Ectodermal cell (in vitro differentiated cells): ENCODE results near the gene RPS27L.

ENCODE experiments used
- H3K27ac ChIP-seq: 2 replicates; pipeline ENCODE4 v1.7.0; 2013; ENCODE audit warnings: mild to moderate bottlenecking, low read depth, low read length; ENCODE audit not compliant: insufficient read depth, poor library complexity, severe bottlenecking
- H3K27me3 ChIP-seq: 2 replicates; pipeline ENCODE4 v1.7.0; 2013; ENCODE audit warnings: mild to moderate bottlenecking, low read length; ENCODE audit not compliant: insufficient read depth, control insufficient read depth, poor library complexity, severe bottlenecking
- H3K36me3 ChIP-seq: one replicate; pipeline ENCODE4 v1.7.0; 2013; ENCODE audit warnings: low read length; ENCODE audit not compliant: control insufficient read depth, insufficient read depth
- H3K4me1 ChIP-seq: one replicate; pipeline ENCODE4 v1.7.0; 2013; ENCODE audit warnings: low read length; ENCODE audit not compliant: control insufficient read depth, insufficient read depth
- H3K4me3 ChIP-seq: 2 replicates; pipeline ENCODE4 v1.7.0; 2013; ENCODE audit warnings: low read depth, low read length, control low read depth; ENCODE audit not compliant: insufficient read depth
- H3K9me3 ChIP-seq: 2 replicates; pipeline ENCODE4 v1.7.0; 2013; ENCODE audit warnings: mild to moderate bottlenecking, low read length, moderate library complexity; ENCODE audit not compliant: control insufficient read depth
- WGBS, 2 experiments: methylation state at CpG; one replicate each; pipeline ENCODE4 v1.1.7; 2013; ENCODE audit warnings: missing lambda C conversion rate in 2 of 2; 5-methylcytosine and 5-hydroxymethylcytosine counted together

RPS27L gene

GRCh38 chr15:63187589-63188226, 30.4 kb upstream of the RPS27L start:
- no peak overlapping the region for H3K4me3 ChIP-seq
- H3K9me3 ChIP-seq = no peaks in the 10 kb centered on the region
- 86 to 92% methylated on average over 5 of the region's 5 CpGs for WGBS, 2 experiments
- no peak overlapping the region for H3K27ac ChIP-seq
- no peaks in the 10 kb centered on the region for H3K27me3 ChIP-seq
- H3K4me1 ChIP-seq = peaks cover 19% of the 10 kb centered on the region
- no peaks in the 10 kb centered on the region for H3K36me3 ChIP-seq

DNA sequence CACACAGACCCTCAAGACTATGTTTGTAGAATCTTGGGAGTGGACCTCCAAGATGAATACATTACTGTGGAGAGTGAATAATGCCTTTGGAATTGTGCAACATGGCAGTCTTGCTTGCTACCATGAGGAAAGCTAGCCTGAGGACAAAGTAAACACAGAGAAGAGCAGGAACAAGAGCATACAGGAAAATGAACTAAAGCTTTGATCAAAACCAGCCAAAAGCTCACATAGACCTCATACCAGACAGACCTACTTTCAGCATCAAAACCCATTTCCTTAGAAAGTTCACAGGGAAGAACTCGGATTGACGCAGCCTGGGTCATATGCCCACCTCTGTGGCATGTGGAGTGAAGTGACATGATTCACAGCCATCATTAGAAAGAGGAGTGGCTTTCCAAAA, 28.8 kb upstream of the RPS27L start:
- Histone ChIP-seq H3K4me1 (peaks cover 19% of the 10 kb centered on the region), H3K36me3 (no peaks in the 10 kb centered on the region), H3K27me3 (no peaks in the 10 kb centered on the region), H3K9me3 (no peaks in the 10 kb centered on the region), H3K4me3 (no peak overlapping the region), H3K27ac (no peak overlapping the region)
- 97 to 98% methylated on average over 2 of the region's 2 CpGs for WGBS, 2 experiments

DNA sequence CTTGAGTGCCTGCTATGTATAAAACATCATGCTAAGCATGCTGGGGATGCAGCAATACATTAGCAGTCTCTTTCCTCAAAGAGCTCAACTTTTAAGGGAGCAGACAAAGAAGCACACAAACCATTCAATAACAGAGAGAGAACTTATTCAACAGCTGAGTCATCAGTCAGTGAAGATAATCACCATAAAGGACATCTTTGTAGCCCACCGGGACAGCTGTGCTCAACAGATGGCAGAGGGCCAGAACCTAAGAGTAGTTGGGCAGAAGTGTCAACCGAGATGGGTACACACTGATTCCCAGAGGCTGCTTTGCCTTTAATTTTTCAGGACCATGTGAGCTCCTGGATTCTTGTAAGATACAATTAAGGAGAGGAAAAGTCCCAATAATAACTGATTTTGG, 27.9 kb upstream of the RPS27L start:
- Histone ChIP-seq H3K9me3 (no peaks in the 10 kb centered on the region), H3K4me1 (peaks cover 13% of the 10 kb centered on the region), H3K4me3 (no peak overlapping the region), H3K27me3 (no peaks in the 10 kb centered on the region), H3K27ac (no peak overlapping the region), H3K36me3 (no peaks in the 10 kb centered on the region)
- 88 to 89% methylated on average over 2 of the region's 2 CpGs for WGBS, 2 experiments

- H3K4me3 ChIP-seq = no peak overlapping the region
- H3K4me1 ChIP-seq = peaks cover 3% of the 10 kb centered on the region
- no peaks in the 10 kb centered on the region for H3K36me3 ChIP-seq
- 83 to 96% methylated on average over 1 to 2 of the region's 2 CpGs for WGBS, 2 experiments
- H3K9me3 ChIP-seq = no peaks in the 10 kb centered on the region
- H3K27ac ChIP-seq = no peak overlapping the region
- H3K27me3 ChIP-seq = no peaks in the 10 kb centered on the region
Measured at GRCh38 chr15:63181648-63182047, 24.4 kb upstream of the RPS27L start.

DNA sequence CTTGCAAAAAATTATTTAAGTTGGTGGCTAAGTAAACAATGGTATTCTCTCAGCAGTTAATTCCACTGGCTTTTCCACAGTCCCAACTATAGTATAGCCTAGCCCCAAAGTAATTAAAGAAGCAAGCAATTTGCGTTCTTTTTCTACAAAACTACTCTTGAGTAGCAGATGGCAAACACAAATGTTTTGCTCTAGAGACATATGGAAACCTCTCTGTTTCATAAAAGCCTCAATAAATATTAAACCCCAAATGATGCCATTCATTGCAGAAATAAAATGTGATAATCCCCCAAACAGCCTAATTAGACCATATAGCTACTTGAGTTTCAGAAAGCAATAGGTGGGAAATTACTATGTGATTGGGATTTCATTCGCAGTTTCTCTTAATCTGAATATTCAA, 23.5 kb upstream of the RPS27L start:
- 85 to 91% methylated on average over 1 to 2 of the region's 2 CpGs for WGBS, 2 experiments
- Histone ChIP-seq H3K27ac (no peak overlapping the region), H3K36me3 (no peaks in the 10 kb centered on the region), H3K27me3 (no peaks in the 10 kb centered on the region), H3K4me1 (peaks cover 3% of the 10 kb centered on the region), H3K4me3 (no peak overlapping the region), H3K9me3 (no peaks in the 10 kb centered on the region)

DNA sequence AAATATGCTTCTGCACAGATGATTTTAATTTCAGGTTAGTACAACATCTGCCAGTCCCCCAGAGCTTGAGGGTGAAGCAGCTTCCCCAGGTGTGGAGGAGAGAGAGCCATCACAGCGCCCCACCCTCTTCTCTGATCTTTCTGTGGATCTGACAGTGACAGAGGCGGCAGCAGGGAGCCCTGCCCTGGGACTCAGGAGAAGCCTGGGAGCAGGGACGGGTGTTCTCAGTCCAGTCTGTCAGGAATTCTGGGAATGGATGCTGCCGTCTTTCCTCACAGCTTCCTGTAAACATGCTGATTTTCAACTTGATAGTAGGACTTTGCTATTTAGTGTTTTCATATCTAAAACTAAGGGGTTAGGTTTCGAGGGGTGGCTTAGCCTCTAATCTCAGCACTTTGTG, 20.8 kb upstream of the RPS27L start:
- Histone ChIP-seq H3K36me3 (no peaks in the 10 kb centered on the region), H3K9me3 (no peaks in the 10 kb centered on the region), H3K4me1 (peaks cover under 1% of the 10 kb centered on the region), H3K27me3 (no peaks in the 10 kb centered on the region), H3K27ac (no peak overlapping the region), H3K4me3 (no peak overlapping the region)
- WGBS, 2 experiments = 69 to 72% methylated on average over 5 of the region's 5 CpGs

DNA sequence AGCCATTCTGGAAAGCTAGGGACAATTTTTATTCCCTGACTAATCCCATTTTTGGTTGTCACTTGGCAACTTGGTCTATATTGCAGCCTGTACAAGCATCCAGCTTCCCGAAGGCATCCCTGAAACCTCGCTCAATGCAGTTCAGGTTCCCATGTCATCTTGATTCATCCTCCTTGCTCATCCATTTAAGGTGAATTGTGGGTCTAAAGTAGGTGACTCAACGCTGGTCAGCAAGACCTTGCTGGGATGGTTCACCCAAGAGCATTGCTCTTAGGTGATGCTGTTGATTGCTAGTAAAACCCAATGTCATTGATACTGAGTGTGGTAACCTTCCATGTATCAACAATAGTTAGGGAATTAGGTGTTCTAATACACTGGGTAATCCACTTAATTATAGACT, 19.0 kb upstream of the RPS27L start:
- H3K4me3 ChIP-seq = no peak overlapping the region
- H3K9me3 ChIP-seq = no peaks in the 10 kb centered on the region
- H3K27ac ChIP-seq = no peak overlapping the region
- WGBS, 2 experiments = 93 to 94% methylated on average over 3 of the region's 3 CpGs
- H3K4me1 ChIP-seq = peaks cover 6% of the 10 kb centered on the region
- H3K36me3 ChIP-seq = no peaks in the 10 kb centered on the region
- no peaks in the 10 kb centered on the region for H3K27me3 ChIP-seq

DNA sequence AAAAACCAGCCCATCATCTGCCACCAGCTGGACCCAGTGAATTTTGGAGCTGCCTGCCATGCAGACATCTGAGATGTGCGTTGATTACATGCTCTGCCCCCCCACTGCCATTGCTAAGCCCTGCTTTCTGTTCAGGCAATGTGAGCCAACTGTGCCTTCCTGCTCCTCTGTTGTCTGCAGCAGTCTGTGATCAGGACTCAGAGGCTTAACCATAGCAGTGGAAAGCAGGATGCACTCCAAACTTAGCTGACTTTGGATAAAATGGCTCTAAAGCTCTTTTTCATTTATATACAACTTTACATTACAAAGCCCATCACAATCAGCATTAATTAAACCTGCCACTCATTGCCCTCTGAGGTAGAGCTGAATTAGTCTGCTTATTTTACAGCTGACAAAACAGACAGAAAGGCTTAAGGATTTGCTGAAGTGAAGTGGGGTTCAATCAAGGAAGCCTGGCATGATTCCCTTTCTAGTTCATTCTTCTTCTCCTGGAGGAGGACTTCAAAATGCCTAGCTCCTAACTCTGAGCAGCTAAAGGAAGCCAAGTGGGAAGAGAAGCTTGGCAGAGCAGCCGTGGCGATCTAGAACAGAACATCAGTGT, 15.7 kb upstream of the RPS27L start:
- Histone ChIP-seq H3K27me3 (no peaks in the 10 kb centered on the region), H3K9me3 (no peaks in the 10 kb centered on the region), H3K27ac (peak overlapping the region; percentile 40), H3K36me3 (no peaks in the 10 kb centered on the region), H3K4me1 (peaks cover 6% of the 10 kb centered on the region), H3K4me3 (no peak overlapping the region)
- 60 to 61% methylated on average over 3 of the region's 3 CpGs for WGBS, 2 experiments

DNA sequence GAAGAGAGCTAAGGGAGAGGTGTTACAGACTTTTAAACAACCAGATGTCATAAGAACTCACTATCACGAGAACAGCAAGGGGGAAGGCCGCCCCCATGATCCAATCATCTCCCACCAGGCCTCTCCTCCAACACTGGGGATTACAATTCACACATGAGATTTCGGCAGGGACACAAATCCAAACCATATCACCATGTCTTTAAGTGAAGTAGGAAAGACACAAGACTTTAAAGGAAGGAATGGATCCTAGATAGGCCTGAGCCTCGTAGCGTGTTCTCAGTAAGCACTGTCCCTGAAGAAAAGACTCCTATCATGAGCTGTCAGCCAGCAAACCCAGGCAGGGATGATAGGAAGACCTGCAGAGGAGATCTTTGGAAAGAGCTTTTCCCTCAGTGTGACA, 15.1 kb upstream of the RPS27L start:
- WGBS, 2 experiments = 88 to 91% methylated on average over 5 of the region's 5 CpGs
- no peaks in the 10 kb centered on the region for H3K9me3 ChIP-seq
- peak overlapping the region; percentile 40 for H3K27ac ChIP-seq
- no peaks in the 10 kb centered on the region for H3K36me3 ChIP-seq
- H3K27me3 ChIP-seq = no peaks in the 10 kb centered on the region
- H3K4me3 ChIP-seq = no peak overlapping the region
- peaks cover 6% of the 10 kb centered on the region for H3K4me1 ChIP-seq

- 90 to 92% methylated on average over 2 of the region's 2 CpGs for WGBS, 2 experiments
- Histone ChIP-seq H3K4me3 (no peak overlapping the region), H3K9me3 (no peaks in the 10 kb centered on the region), H3K27me3 (no peaks in the 10 kb centered on the region), H3K4me1 (peaks cover 6% of the 10 kb centered on the region), H3K36me3 (no peaks in the 10 kb centered on the region), H3K27ac (no peak overlapping the region)
Measured at GRCh38 chr15:63169788-63170187, 12.5 kb upstream of the RPS27L start.
